VCaP (cell line): ENCODE results near the gene B4GALT6.

Experiments
- H3K27ac ChIP-seq: fragments of 450-650 bp; 2 replicates; pipeline ENCODE4 v1.5.1; 2017
- TF ChIP-seq, protein P1 (sequence below): fragments of 450-650 bp; conservative IDR thresholded peaks from 2 replicates; pipeline ENCODE4 v1.5.1; 2017; ENCODE audit warnings: mild to moderate bottlenecking, moderate library complexity

The B4GALT6 gene

GRCh38 chr18:31630549-31630948, 53.8 kb downstream of the B4GALT6 start:
- TF ChIP-seq, protein P1, sequence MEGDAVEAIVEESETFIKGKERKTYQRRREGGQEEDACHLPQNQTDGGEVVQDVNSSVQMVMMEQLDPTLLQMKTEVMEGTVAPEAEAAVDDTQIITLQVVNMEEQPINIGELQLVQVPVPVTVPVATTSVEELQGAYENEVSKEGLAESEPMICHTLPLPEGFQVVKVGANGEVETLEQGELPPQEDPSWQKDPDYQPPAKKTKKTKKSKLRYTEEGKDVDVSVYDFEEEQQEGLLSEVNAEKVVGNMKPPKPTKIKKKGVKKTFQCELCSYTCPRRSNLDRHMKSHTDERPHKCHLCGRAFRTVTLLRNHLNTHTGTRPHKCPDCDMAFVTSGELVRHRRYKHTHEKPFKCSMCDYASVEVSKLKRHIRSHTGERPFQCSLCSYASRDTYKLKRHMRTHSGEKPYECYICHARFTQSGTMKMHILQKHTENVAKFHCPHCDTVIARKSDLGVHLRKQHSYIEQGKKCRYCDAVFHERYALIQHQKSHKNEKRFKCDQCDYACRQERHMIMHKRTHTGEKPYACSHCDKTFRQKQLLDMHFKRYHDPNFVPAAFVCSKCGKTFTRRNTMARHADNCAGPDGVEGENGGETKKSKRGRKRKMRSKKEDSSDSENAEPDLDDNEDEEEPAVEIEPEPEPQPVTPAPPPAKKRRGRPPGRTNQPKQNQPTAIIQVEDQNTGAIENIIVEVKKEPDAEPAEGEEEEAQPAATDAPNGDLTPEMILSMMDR = no peak
- H3K27ac ChIP-seq = no peak overlapping the region

DNA sequence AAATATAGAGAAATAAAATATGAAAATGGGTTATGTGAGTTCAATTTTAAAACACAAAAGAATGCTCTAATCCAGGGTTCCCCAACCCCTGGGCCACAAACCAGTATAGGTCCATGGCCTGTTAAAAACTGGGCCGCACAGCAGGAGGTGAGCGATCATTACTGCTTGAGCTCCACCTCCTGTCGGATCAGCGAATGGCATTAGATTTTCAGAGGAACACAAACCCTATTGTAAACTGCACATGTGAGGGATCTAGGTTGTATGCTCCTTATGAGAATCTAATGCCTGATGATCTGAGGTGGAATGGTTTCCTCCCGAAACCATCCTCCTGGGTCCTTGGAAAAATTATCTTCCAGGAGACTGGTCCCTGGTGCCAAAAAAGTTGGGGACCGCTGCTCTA, 58.0 kb downstream of the B4GALT6 start:
- H3K27ac ChIP-seq = no peak overlapping the region
- TF ChIP-seq, protein P1 = peak; percentile 24; the same call in 1 of the 2 replicates

DNA sequence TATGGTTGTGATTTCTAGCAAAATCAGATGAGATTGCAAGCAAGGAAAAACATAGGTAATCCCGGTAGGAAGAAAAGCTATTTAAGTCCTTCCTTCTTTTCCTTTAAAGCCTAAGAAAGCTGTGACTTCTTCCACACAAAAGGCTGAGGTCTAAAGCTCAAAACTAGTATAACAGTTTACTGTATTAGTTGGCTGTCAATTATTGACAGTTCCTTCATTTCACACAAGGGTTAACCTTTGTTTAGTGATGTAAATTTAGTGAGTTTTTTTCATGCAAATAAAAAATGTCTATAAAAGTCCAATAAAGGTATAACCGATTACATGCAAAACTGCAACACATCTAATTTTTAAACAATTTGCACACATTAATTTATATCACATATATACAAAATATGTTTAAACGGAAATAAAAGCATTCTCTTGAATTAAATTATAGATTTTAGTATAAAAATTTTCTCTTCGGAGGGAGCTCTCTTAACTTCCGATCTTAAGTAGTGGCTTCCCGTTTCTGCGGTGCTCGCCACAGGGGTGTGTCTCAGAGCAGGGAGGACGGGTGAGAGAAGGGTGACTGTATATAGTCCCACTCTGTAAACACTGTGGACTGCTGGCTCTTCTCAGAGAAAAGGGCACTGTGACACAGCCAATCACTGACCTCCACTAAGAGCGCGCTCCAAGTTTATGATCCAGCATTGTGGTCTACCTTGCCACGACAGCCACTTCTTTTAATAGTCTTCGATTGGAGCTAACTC, 59.3 kb downstream of the B4GALT6 start:
- TF ChIP-seq, protein P1 = no peak

DNA sequence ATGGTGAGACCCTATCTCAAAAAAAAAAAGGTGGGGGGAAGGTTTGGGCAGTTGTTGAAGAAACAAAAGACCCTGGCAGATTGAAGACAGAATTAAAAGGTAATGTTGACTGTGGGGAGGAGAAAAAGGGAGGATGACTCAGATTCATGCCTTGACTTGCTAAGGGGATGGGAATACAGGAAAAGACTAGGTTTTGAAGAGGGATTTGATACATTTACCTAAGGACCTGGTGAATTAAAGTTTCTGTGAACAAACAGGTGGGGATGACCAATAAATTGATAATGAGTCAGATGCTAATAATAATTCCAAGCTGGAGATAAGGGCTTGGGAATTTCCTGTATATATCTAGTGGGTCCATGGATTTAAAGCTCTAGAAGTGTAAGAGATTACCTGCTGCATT, 65.1 kb downstream of the B4GALT6 start:
- TF ChIP-seq, protein P1 = no peak

More for the DNA sequence above, 59.3 kb downstream of the B4GALT6 start:
- H3K27ac ChIP-seq = no peak overlapping the region

DNA sequence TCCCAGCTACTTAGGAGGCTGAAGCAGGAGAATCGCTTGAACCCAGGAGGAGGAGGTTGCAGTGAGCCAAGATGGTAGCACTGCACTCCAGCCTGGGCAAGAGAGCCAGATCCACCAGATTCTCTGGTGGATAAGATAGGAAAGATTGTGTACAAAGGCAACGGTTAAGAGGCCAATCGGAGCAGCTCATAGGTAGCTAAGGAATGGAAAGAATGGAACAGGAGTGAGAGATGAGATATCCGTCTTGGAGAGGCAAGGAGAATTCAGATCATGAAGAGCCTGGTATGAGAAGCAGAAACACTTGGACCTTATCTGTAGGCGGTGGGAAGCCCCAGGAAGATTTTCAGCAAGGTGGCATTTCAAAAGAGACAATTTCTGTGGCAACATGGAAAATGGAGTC, 65.6 kb downstream of the B4GALT6 start:
- TF ChIP-seq, protein P1 = no peak
- no peak overlapping the region for H3K27ac ChIP-seq

More for the DNA sequence above, 65.1 kb downstream of the B4GALT6 start:
- H3K27ac ChIP-seq = no peak overlapping the region

DNA sequence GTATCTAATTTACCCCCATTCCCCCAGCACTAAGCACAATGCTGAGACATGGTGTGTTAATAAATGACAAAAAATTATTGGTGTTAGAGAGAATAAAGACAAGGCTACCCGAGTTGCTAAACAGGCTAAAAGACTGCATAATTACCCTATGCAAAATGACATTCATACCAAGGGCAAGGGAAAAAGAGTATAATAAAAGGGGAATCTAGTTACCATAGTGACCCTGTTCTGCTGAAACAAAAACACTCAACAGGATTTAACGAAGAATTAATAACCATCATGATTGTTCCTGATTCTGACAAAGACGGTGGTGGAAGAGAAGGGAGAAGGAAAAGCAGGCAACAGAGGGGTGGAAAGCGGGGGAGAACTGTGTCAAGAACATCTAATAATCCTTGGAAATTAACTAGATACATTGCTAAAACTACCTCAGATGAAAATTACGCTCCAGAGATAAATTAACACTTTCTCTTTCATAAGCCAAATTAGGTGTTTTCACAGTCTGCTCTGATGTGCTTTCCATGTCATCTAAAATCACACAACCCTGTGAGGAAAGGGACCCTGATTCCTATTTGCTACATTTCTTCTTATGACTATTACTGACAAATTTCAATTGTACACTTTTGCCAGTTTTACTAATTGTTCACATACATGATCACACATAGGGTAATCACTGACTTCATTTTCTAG, 67.2 kb downstream of the B4GALT6 start:
- no peak overlapping the region for H3K27ac ChIP-seq
- TF ChIP-seq, protein P1 = no peak

DNA sequence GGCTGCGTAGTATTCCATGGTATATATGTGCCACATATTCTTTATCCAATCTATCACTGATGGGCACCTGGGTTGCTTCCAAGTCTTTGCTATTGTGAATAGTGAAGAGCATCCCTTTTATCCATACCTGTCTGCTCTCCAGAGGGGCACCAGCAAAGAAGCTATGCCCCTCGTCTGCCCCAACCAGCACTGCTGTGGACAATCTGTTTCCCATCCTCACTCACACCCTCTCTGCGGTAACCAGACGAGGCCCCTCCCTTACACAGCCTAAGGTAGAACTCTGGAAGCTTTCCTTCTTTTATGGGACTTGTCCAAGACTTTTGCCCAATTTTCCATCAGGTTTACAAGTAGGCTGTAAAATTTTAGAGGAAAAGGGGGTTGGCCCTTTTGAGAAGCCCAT, 67.8 kb downstream of the B4GALT6 start:
- TF ChIP-seq, protein P1 = no peak
- H3K27ac ChIP-seq = no peak overlapping the region
